ENCODE results near the gene PIK3R6. TPM values are rescaled to one million over a fixed set of nuclear protein-coding genes. Genes with fewer than 3 reads are reported as not detected.

PIK3R6 gene
- total RNA-seq, 1 experiment from 2014 or later: not detected

DNA sequence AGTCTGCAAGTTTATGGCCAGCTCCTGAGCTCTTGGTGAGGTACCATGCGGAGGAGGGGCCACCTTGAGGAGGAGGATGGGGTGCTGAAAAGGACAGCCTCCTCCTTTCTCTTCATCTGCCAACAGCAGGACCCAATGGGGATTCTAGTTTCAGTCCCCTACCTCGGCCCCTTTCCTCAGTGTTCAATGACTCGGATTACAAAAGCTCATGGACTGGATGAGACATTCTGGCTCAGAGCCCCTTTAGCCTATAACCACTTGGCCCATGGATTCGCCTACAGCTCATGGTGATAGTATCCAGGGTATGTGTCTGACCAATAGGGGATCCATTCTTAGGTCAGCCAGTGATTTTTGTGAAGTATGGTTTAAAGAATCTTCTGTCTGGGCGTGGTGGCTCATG lies 8.5 kb upstream of the PIK3R6 start:
- peaks cover 30% of the 10 kb centered on the region for H3K27me3 ChIP-seq (ENCODE audit: low read length)
- no peak overlapping the region for H2AFZ ChIP-seq (ENCODE audit: low read length)
- ChIA-PET POLR2A (ENCODE audit: unreplicated experiment) (no interaction called here), CTCF (no interaction called here)
- DNase-seq: no peak
- no peak for TF ChIP-seq EZH2 (IDR thresholded peaks at IDR 0.05; ENCODE audit: low read length, unreplicated experiment)
- no peak for TF ChIP-seq EZH2phosphoT487 (IDR thresholded peaks at IDR 0.05; ENCODE audit: borderline replicate concordance, low read length)
- TF ChIP-seq, protein P1, sequence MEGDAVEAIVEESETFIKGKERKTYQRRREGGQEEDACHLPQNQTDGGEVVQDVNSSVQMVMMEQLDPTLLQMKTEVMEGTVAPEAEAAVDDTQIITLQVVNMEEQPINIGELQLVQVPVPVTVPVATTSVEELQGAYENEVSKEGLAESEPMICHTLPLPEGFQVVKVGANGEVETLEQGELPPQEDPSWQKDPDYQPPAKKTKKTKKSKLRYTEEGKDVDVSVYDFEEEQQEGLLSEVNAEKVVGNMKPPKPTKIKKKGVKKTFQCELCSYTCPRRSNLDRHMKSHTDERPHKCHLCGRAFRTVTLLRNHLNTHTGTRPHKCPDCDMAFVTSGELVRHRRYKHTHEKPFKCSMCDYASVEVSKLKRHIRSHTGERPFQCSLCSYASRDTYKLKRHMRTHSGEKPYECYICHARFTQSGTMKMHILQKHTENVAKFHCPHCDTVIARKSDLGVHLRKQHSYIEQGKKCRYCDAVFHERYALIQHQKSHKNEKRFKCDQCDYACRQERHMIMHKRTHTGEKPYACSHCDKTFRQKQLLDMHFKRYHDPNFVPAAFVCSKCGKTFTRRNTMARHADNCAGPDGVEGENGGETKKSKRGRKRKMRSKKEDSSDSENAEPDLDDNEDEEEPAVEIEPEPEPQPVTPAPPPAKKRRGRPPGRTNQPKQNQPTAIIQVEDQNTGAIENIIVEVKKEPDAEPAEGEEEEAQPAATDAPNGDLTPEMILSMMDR (conservative IDR thresholded peaks at IDR 0.05; ENCODE audit: low read depth, low read length): no peak
- no peaks in the 10 kb centered on the region for H3F3A ChIP-seq (ENCODE audit: low read length, unreplicated experiment)
- H3K4me1 ChIP-seq (ENCODE audit: insufficient read depth, low read length): no peaks in the 10 kb centered on the region
- no peaks in the 10 kb centered on the region for H3K9me2 ChIP-seq (replicated peaks; ENCODE audit: low read length)
- H3K4me2 ChIP-seq (ENCODE audit: low read length): no peak overlapping the region
- no peak overlapping the region for H3K27ac ChIP-seq (ENCODE audit: low read length)
- no peaks in the 10 kb centered on the region for H3K79me2 ChIP-seq (ENCODE audit: low read length)
- H3K36me3 ChIP-seq (ENCODE audit: low read depth, low read length): no peaks in the 10 kb centered on the region
- no peak overlapping the region for H3K4me3 ChIP-seq (ENCODE audit: low read length)
- no peaks in the 10 kb centered on the region for H4K20me1 ChIP-seq (ENCODE audit: low read length)
- H3K9ac ChIP-seq (ENCODE audit: low read length): no peak overlapping the region
- no TSS peak for BruUV-seq (replicated peaks)
- H3K9me3 ChIP-seq (ENCODE audit: low read length): no peaks in the 10 kb centered on the region
- ATAC-seq: no peak
- intact Hi-C loops (cut with micrococcal nuclease): no loop called here

DNA sequence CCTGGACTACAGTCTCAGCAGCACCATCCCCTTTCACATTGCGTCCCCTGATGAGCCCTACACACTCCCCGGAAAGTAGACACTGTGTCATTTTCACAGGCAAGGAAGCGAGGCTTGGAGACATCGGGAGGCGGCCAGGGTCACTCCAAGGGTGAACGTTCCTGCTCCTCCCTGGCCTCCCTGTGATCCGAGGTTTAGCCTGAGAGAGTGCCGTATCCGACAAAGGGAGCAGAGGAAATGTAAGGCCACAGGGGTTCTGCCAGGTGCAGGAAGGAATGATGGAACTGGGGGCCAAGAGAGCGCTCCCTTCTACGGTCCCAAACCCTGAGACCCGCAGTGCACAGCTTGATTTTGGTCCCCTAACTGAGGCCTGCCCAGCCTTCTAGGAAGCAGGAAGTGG lies 8.0 kb upstream of the PIK3R6 start:
- TF ChIP-seq, protein P1 (conservative IDR thresholded peaks at IDR 0.05; ENCODE audit: low read depth, low read length): no peak
- TF ChIP-seq EZH2phosphoT487 (IDR thresholded peaks at IDR 0.05; ENCODE audit: borderline replicate concordance, low read length): no peak
- TF ChIP-seq EZH2 (IDR thresholded peaks at IDR 0.05; ENCODE audit: low read length, unreplicated experiment): no peak
- peaks cover 35% of the 10 kb centered on the region for H3K27me3 ChIP-seq (ENCODE audit: low read length)
- H3K9ac ChIP-seq (ENCODE audit: low read length): no peak overlapping the region
- H3K79me2 ChIP-seq (ENCODE audit: low read length): no peaks in the 10 kb centered on the region
- H3K36me3 ChIP-seq (ENCODE audit: low read depth, low read length): no peaks in the 10 kb centered on the region
- H3K4me1 ChIP-seq (ENCODE audit: insufficient read depth, low read length): no peaks in the 10 kb centered on the region
- H4K20me1 ChIP-seq (ENCODE audit: low read length): no peaks in the 10 kb centered on the region
- no peaks in the 10 kb centered on the region for H3K9me3 ChIP-seq (ENCODE audit: low read length)
- ATAC-seq: no peak
- no peak overlapping the region for H3K4me3 ChIP-seq (ENCODE audit: low read length)
- no peak overlapping the region for H3K4me2 ChIP-seq (ENCODE audit: low read length)
- H3K9me2 ChIP-seq (replicated peaks; ENCODE audit: low read length): no peaks in the 10 kb centered on the region
- H3K27ac ChIP-seq (ENCODE audit: low read length): no peak overlapping the region
- no TSS peak for BruUV-seq (replicated peaks)
- H2AFZ ChIP-seq (ENCODE audit: low read length): no peak overlapping the region
- no peaks in the 10 kb centered on the region for H3F3A ChIP-seq (ENCODE audit: low read length, unreplicated experiment)
- DNase-seq: no peak
- POLR2A ChIA-PET (ENCODE audit: unreplicated experiment): no interaction called here
- CTCF ChIA-PET: no interaction called here
- intact Hi-C loops (cut with micrococcal nuclease): no loop called here

DNA sequence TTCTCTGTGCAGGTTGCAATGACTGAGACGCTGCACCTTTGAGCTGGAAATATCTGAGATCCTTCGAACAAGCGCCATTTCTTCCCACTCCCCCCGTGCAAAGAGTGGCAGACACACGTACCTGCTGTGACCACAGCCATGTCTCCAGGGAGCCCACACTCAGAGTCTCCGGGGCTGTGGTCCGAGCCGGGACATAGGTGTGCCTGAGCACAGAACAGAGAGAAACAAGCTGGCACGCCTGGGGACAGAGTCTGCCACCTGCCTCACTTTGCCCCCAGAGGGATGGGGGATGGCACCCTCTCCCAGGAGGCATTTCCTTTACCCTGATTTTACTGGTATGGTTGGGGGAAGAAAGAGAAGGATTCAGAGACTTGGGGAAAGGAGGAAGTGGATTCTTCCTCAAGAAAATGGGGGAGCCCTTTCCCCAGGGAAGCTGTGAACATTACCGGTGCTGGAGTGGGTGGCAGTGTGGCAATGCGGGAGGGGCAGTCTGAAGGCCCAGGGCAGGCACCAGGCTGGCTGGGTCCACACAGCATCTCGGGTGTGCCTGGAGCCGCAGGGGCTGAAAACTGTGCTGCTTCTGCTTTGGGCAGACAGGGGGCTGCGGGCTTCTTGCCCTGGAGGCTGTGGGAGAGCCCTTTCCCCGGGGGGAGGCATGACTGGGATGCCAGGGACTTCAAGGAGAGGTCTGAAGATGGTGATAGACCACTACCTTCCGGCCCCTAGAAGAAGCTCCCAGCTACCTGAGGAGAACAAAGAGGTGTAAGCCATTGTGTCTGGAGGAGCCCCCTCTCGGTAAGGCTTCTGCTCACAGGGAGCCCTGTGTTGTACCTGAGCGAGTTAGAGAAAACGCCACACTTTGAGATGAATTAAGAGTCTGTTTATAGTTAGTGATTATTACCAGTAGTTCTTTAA lies 6.6 kb upstream of the PIK3R6 start:
- no peak overlapping the region for H3K27ac ChIP-seq (ENCODE audit: low read length)
- no peak overlapping the region for H3K4me3 ChIP-seq (ENCODE audit: low read length)
- DNase-seq (no peak), ATAC-seq (no peak)
- H3K9ac ChIP-seq (ENCODE audit: low read length): no peak overlapping the region
- CTCF ChIA-PET: no interaction called here
- H3F3A ChIP-seq (ENCODE audit: low read length, unreplicated experiment): no peaks in the 10 kb centered on the region
- no peaks in the 10 kb centered on the region for H3K36me3 ChIP-seq (ENCODE audit: low read depth, low read length)
- no peak overlapping the region for H2AFZ ChIP-seq (ENCODE audit: low read length)
- H4K20me1 ChIP-seq (ENCODE audit: low read length): no peaks in the 10 kb centered on the region
- intact Hi-C loops (cut with micrococcal nuclease): no loop called here
- no peak overlapping the region for H3K4me2 ChIP-seq (ENCODE audit: low read length)
- no peaks in the 10 kb centered on the region for H3K9me3 ChIP-seq (ENCODE audit: low read length)
- H3K27me3 ChIP-seq (ENCODE audit: low read length): peaks cover 38% of the 10 kb centered on the region
- POLR2A ChIA-PET (ENCODE audit: unreplicated experiment): no interaction called here
- H3K4me1 ChIP-seq (ENCODE audit: insufficient read depth, low read length): no peaks in the 10 kb centered on the region
- no TSS peak for BruUV-seq (replicated peaks)
- H3K9me2 ChIP-seq (replicated peaks; ENCODE audit: low read length): no peaks in the 10 kb centered on the region
- H3K79me2 ChIP-seq (ENCODE audit: low read length): no peaks in the 10 kb centered on the region
- TF ChIP-seq, protein P1 (conservative IDR thresholded peaks at IDR 0.05; ENCODE audit: low read depth, low read length): no peak

All from PC-3 (cell line).